CD4-positive, alpha-beta memory T cell (primary cell): ENCODE measurements around the gene VWA3B. TPM values are rescaled to one million over a fixed set of nuclear protein-coding genes. Genes with fewer than 3 reads are reported as not detected.
"Not testable (repeated sequence)": the region's sequence is repeated elsewhere in the genome, so short reads cannot be mapped to it uniquely, and the experiment has no call there.

ENCODE experiments used
- CTCF ChIA-PET: fragments of 350-600 bp; sonication (Branson Sonifier 250); formaldehyde crosslinking; loops from one replicate; lab custom pipeline; 2021; ENCODE audit warnings: inconsistent platforms; ENCODE audit not compliant: partially characterized antibody; lab: Charles Lee
- POLR2A ChIA-PET: fragments of 350-600 bp; sonication (Branson Sonifier 250); formaldehyde crosslinking; loops from one replicate; lab custom pipeline; 2021; ENCODE audit not compliant: partially characterized antibody; lab: Charles Lee
- DNase-seq, 5 donors: peaks; one replicate each; pipeline versions ENCODE4 v3.0.0 to v3.0.0-alpha.2; 2020 to 2022; ENCODE audit warnings: mixed read lengths in 1 of 5
- H3K27ac ChIP-seq: one replicate; pipeline ENCODE4 v1.7.0; 2013; ENCODE audit warnings: low read depth, low read length
- H3K27me3 ChIP-seq: 2 replicates; pipeline ENCODE4 v1.7.0; 2013; ENCODE audit warnings: mild to moderate bottlenecking, low read length, moderate library complexity; ENCODE audit not compliant: insufficient read depth
- H3K36me3 ChIP-seq: 2 replicates; pipeline ENCODE4 v1.7.0; 2013; ENCODE audit warnings: mild to moderate bottlenecking, low read length, moderate library complexity; ENCODE audit not compliant: insufficient read depth
- H3K4me1 ChIP-seq: 2 replicates; pipeline ENCODE4 v1.7.0; 2013; ENCODE audit warnings: mild to moderate bottlenecking, low read length, moderate library complexity; ENCODE audit not compliant: insufficient read depth
- H3K4me3 ChIP-seq, 2 donors: one replicate each; pipeline ENCODE4 v1.7.0; 2013; ENCODE audit warnings: low read length in 2 of 2, mild to moderate bottlenecking in 1 of 2
- H3K9me3 ChIP-seq, 2 donors: one replicate each; pipeline ENCODE4 v1.7.0; 2013; ENCODE audit warnings: low read length in 2 of 2, control low read depth in 1 of 2; ENCODE audit not compliant: control insufficient read depth in 1 of 2
- H3K27ac Mint-ChIP-seq, 7 donors: one replicate each; pipeline ENCODE4 v1.8.0; 2020 to 2021; ENCODE audit warnings: mixed read lengths in 7 of 7, mild to moderate bottlenecking in 6 of 7, inconsistent platforms in 3 of 7, moderate library complexity in 3 of 7
- H3K27me3 Mint-ChIP-seq, 2 donors: one replicate each; pipeline ENCODE4 v1.8.0; 2020 to 2021; ENCODE audit warnings: mixed read lengths in 2 of 2
- H3K36me3 Mint-ChIP-seq, 2 donors: one replicate each; pipeline ENCODE4 v1.8.0; 2020 to 2021; ENCODE audit warnings: mixed read lengths in 2 of 2, inconsistent platforms in 1 of 2, mild to moderate bottlenecking in 1 of 2
- H3K4me1 Mint-ChIP-seq, 4 donors: one replicate each; pipeline ENCODE4 v1.8.0; 2020 to 2021; ENCODE audit warnings: mixed read lengths in 4 of 4, mild to moderate bottlenecking in 1 of 4
- H3K4me3 Mint-ChIP-seq, 8 donors: one replicate each; pipeline ENCODE4 v1.8.0; 2020 to 2021; ENCODE audit warnings: mixed read lengths in 8 of 8, mild to moderate bottlenecking in 7 of 8, moderate library complexity in 6 of 8, inconsistent platforms in 3 of 8
- H3K9me3 Mint-ChIP-seq, 8 donors: one replicate each; pipeline ENCODE4 v1.8.0; 2020 to 2021; ENCODE audit warnings: mixed read lengths in 8 of 8, mild to moderate bottlenecking in 5 of 8, inconsistent platforms in 3 of 8, moderate library complexity in 1 of 8
- intact Hi-C: fragments of 100-400 bp; cut with micrococcal nuclease; formaldehyde crosslinking; loops from one replicate; pipeline ENCODE4 v1.15.1; 2023
- polyA plus RNA-seq, 2 donors: library from polyadenylated mRNA; unstranded; fragments of 300-500 nt; fragmentation: Illumina TruSeq; gene quantifications; one replicate each; pipeline ENCODE4 v1.2.3, GENCODE V29; 2021
- total RNA-seq, 2 experiments: library from RNA; stranded (reverse); gene quantifications; one replicate each; pipeline ENCODE4 v1.2.3, GENCODE V29; 2021

VWA3B gene
- total and polyA plus RNA-seq, 4 experiments from 2014 or later, result not detected

DNA sequence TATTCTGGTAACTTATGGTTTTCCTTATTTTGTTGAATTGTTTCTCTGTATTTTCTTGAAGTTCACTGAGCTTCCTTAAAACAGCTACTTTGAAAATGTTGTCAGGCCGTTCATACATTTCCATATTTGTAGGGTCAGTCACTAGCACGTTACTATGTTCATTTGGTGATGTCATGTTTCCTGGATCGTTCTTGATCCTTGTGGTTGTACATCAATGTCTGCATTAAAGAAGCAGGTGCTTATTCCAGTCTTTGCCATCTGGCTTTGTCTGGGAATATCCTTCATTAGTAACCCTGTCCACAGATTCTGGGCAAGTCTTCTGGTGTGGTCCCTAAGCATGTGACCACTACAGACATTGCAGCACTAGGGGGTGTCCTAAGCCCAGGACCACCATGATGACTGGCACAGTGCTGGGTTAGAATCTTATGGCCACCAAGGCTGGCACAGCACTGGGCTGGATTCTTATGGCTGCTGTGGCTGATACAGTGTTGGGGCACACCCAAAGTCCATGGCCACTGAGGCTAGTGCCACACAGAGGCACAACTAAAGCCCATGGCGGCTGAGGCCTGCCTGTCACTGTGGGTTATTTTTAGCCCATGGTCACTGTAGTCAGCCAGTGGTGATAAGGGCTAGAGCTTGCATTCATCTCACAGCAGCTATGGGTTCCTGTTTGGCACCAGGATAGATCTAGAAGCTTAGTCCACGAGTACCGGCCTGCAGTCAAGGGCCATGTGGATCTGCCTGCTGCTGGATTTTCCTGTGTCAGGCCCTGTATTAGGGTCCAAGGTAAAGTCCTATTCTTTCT, 13.2 kb downstream of the VWA3B start:
- Histone ChIP-seq H3K27me3 (no peaks in the 10 kb centered on the region), H3K36me3 (no peaks in the 10 kb centered on the region), H3K4me3 (no peak overlapping the region), H3K27ac (no peak overlapping the region), H3K9me3 (peaks cover 0 to 4% of the 10 kb centered on the region in 2 donors), H3K4me1 (no peaks in the 10 kb centered on the region)
- intact Hi-C loops, result no loop called here
- Mint-ChIP-seq H3K4me1 (no peaks in the 10 kb centered on the region), H3K36me3 (no peaks in the 10 kb centered on the region), H3K27me3 (peaks cover 7 to 8% of the 10 kb centered on the region in 2 donors), H3K9me3 (peaks cover 4 to 61% (median 33%) of the 10 kb centered on the region in 8 donors), H3K27ac (no peak overlapping the region), H3K4me3 (no peak overlapping the region)
- DNase-seq, result no peak
- CTCF ChIA-PET, result no interaction called here
- POLR2A ChIA-PET, result no interaction called here

- H3K4me3 Mint-ChIP-seq, DNase-seq, POLR2A ChIA-PET, H3K4me3 ChIP-seq, H3K27me3 ChIP-seq, H3K9me3 ChIP-seq, CTCF ChIA-PET, H3K4me1 ChIP-seq, H3K27ac ChIP-seq, intact Hi-C loops, H3K36me3 ChIP-seq, H3K27ac Mint-ChIP-seq, H3K27me3 Mint-ChIP-seq, H3K36me3 Mint-ChIP-seq, H3K4me1 Mint-ChIP-seq: not testable (repeated sequence)
- H3K9me3 Mint-ChIP-seq, result peaks cover 2 to 59% (median 26%) of the 10 kb centered on the region in 8 donors
Measured at GRCh38 chr2:98102315-98102714, 15.3 kb downstream of the VWA3B start.

GRCh38 chr2:98102878-98103277, 15.9 kb downstream of the VWA3B start:
- no peaks in the 10 kb centered on the region for H3K4me1 Mint-ChIP-seq
- H3K9me3 Mint-ChIP-seq, result peaks cover 2 to 53% (median 25%) of the 10 kb centered on the region in 8 donors
- H3K36me3 Mint-ChIP-seq, result no peaks in the 10 kb centered on the region

DNA sequence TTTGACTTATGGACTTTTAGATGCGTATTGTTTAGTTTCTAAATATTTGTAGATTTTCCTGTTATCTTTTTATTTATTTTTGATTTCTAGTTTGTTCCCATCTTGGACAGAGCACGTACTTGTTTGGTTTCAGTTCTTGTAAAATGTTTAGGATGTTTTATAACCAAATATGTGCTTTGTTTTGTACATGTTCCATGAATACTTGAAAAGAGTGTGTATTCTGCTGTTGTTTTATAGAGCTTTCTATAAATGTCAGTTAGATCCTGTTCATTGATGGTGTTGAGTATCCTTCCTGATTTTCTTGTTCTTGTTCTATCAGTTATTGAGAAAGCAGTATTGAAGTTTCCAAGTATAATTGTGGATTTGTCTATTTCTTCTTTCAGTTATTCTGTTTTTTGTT, 21.1 kb downstream of the VWA3B start:
- Histone ChIP-seq H3K27me3 (no peaks in the 10 kb centered on the region), H3K36me3 (no peaks in the 10 kb centered on the region), H3K4me3 (no peak overlapping the region), H3K9me3 (peaks cover 0 to 4% of the 10 kb centered on the region in 2 donors), H3K4me1 (no peaks in the 10 kb centered on the region), H3K27ac (no peak overlapping the region)
- DNase-seq, result no peak
- Mint-ChIP-seq H3K27ac (no peak overlapping the region), H3K4me3 (no peak overlapping the region), H3K27me3 (peaks cover 18 to 19% of the 10 kb centered on the region in 2 donors), H3K36me3 (peaks cover 4 to 8% of the 10 kb centered on the region in 2 donors), H3K9me3 (peaks cover 3 to 45% (median 30%) of the 10 kb centered on the region in 8 donors), H3K4me1 (no peaks in the 10 kb centered on the region)
- ChIA-PET CTCF (no interaction called here), POLR2A (no interaction called here)
- intact Hi-C loops, result no loop called here

More at GRCh38 chr2:98102878-98103277, 15.9 kb downstream of the VWA3B start:
- Histone ChIP-seq H3K27ac (no peak overlapping the region), H3K36me3 (no peaks in the 10 kb centered on the region), H3K4me3 (no peak overlapping the region), H3K27me3 (no peaks in the 10 kb centered on the region), H3K4me1 (no peaks in the 10 kb centered on the region), H3K9me3 (peaks cover 0 to 4% of the 10 kb centered on the region in 2 donors)
- CTCF ChIA-PET, result no interaction called here
- DNase-seq, result no peak
- Mint-ChIP-seq H3K4me3 (peak overlapping the region in 1 of 8 donors; percentile 33), H3K27ac (no peak overlapping the region), H3K27me3 (peaks cover 4 to 5% of the 10 kb centered on the region in 2 donors)
- intact Hi-C loops, result no loop called here
- POLR2A ChIA-PET, result no interaction called here

DNA sequence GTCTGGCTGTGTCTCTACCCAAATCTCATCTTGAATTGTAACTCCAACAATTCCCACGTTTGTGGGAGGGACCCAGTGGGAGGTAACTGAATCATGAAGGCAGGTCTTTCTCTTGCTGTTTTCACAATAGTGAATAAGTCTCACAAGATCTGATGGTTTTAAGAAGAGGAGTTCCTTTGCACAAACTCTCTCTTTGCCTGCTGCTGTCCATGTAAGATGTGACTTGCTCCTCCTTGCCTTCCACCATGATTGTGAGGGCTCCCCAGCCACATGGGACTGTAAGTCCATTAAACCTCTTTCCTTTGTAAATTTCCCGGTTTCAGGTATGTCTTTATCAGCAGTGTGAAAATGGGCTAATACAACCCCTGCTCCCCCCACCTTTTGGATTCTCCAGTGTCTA, 23.8 kb downstream of the VWA3B start:
- Mint-ChIP-seq H3K27me3 (peaks cover 25 to 27% of the 10 kb centered on the region in 2 donors), H3K36me3 (peaks cover 4 to 10% of the 10 kb centered on the region in 2 donors), H3K4me1 (no peaks in the 10 kb centered on the region), H3K27ac (no peak overlapping the region), H3K4me3 (no peak overlapping the region), H3K9me3 (peaks cover 0 to 40% (median 35%) of the 10 kb centered on the region in 8 donors)
- H3K36me3 ChIP-seq, result no peaks in the 10 kb centered on the region
- intact Hi-C loops, result no loop called here
- ChIA-PET POLR2A (no interaction called here), CTCF (no interaction called here)
- H3K27me3 ChIP-seq, result no peaks in the 10 kb centered on the region
- no peaks in the 10 kb centered on the region for H3K9me3 ChIP-seq
- no peak overlapping the region for H3K27ac ChIP-seq
- no peak for DNase-seq
- H3K4me3 ChIP-seq, result no peak overlapping the region
- H3K4me1 ChIP-seq, result no peaks in the 10 kb centered on the region

- H3K36me3 ChIP-seq, result no peaks in the 10 kb centered on the region
- no peak overlapping the region for H3K4me3 ChIP-seq
- ChIA-PET POLR2A (no interaction called here), CTCF (no interaction called here)
- H3K4me1 ChIP-seq, result no peaks in the 10 kb centered on the region
- Mint-ChIP-seq H3K36me3 (peaks cover 4 to 10% of the 10 kb centered on the region in 2 donors), H3K27ac (no peak overlapping the region), H3K4me3 (no peak overlapping the region), H3K9me3 (peaks cover 0 to 40% (median 32%) of the 10 kb centered on the region in 8 donors), H3K27me3 (peaks cover 28 to 42% of the 10 kb centered on the region in 2 donors), H3K4me1 (no peaks in the 10 kb centered on the region)
- no peaks in the 10 kb centered on the region for H3K9me3 ChIP-seq
- intact Hi-C loops, result no loop called here
- H3K27ac ChIP-seq, result no peak overlapping the region
- no peak for DNase-seq
- no peaks in the 10 kb centered on the region for H3K27me3 ChIP-seq
Measured at GRCh38 chr2:98114643-98115330, 27.8 kb downstream of the VWA3B start.

- ChIA-PET POLR2A (no interaction called here), CTCF (no interaction called here)
- H3K9me3 Mint-ChIP-seq, result peaks cover 0 to 16% (median 11%) of the 10 kb centered on the region in 8 donors
- H3K4me3 Mint-ChIP-seq, result no peak overlapping the region
- Histone ChIP-seq H3K27ac (no peak overlapping the region), H3K36me3 (no peaks in the 10 kb centered on the region), H3K27me3 (no peaks in the 10 kb centered on the region), H3K4me1 (no peaks in the 10 kb centered on the region), H3K4me3 (no peak overlapping the region), H3K9me3 (no peaks in the 10 kb centered on the region)
- intact Hi-C loops, result no loop called here
- H3K4me1 Mint-ChIP-seq, result peaks cover 0 to 2% (median under 1%) of the 10 kb centered on the region in 4 donors
- peaks cover 18 to 24% of the 10 kb centered on the region in 2 donors for H3K27me3 Mint-ChIP-seq
- peaks cover 0 to 2% of the 10 kb centered on the region in 2 donors for H3K36me3 Mint-ChIP-seq
- no peak overlapping the region for H3K27ac Mint-ChIP-seq
- no peak for DNase-seq
Measured at GRCh38 chr2:98118161-98118560, 31.2 kb downstream of the VWA3B start.
